Measurements from ENCODE around the gene RGS3.

RGS3 gene

DNA sequence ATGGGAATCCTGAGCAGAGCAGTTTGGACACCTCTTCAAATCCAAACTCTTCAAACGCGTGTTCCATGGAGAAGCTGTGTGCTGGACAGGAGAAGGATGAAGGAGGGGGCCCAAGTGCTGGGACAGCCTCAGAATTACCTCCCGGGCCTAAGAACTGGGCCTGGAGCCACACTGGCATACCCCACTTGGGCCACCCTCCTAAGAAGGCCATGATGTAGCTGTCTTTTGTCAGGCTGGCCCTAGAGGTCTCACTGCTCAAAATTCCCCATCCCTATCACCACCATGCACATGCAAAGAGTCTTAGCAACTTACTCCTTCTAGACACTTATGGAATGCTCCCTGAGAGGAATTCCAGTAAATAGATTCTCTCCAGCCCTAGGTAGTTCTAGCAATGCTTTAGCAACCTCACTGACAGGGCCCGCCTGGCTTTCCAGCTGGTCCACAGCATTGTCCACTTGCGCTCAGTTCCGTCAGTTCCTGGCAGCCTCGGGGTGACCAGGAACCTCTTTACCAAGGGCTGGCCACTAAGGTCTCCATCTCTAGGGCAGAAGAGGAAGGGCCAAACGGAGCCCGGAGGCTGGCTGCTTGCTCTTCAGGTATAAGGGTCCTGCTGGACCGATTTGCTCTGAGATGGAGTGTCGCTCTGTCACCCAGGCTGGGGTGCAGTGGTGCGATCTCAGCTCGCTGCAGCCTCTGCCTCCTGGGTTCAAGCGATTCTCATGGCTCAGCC is 75.3 kb downstream of the RGS3 start:
- no peaks in the 10 kb centered on the region for H3K27me3 ChIP-seq (ENCODE audit: low read depth, low read length)
- H4K20me1 ChIP-seq (ENCODE audit: insufficient read depth, low read length), result no peaks in the 10 kb centered on the region
- H3K27ac ChIP-seq (ENCODE audit: low read length), result no peak overlapping the region
- no peaks in the 10 kb centered on the region for H3K4me1 ChIP-seq (ENCODE audit: low read length)
- H3K4me2 ChIP-seq (ENCODE audit: low read length), result no peak overlapping the region
- H3K9ac ChIP-seq (ENCODE audit: low read length), result no peak overlapping the region
- no peaks in the 10 kb centered on the region for H3K36me3 ChIP-seq (replicated peaks; ENCODE audit: low read depth, low read length)
- TF ChIP-seq EZH2phosphoT487 (IDR thresholded peaks at IDR 0.05; ENCODE audit: low read depth), result no peak
- TF ChIP-seq, protein P1, sequence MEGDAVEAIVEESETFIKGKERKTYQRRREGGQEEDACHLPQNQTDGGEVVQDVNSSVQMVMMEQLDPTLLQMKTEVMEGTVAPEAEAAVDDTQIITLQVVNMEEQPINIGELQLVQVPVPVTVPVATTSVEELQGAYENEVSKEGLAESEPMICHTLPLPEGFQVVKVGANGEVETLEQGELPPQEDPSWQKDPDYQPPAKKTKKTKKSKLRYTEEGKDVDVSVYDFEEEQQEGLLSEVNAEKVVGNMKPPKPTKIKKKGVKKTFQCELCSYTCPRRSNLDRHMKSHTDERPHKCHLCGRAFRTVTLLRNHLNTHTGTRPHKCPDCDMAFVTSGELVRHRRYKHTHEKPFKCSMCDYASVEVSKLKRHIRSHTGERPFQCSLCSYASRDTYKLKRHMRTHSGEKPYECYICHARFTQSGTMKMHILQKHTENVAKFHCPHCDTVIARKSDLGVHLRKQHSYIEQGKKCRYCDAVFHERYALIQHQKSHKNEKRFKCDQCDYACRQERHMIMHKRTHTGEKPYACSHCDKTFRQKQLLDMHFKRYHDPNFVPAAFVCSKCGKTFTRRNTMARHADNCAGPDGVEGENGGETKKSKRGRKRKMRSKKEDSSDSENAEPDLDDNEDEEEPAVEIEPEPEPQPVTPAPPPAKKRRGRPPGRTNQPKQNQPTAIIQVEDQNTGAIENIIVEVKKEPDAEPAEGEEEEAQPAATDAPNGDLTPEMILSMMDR (IDR thresholded peaks at IDR 0.05; ENCODE audit: low read depth, low read length), result no peak
- H3K9me3 ChIP-seq (ENCODE audit: insufficient read depth, low read length), result no peaks in the 10 kb centered on the region
- no peak overlapping the region for H2AFZ ChIP-seq (ENCODE audit: low read depth, low read length)
- H3K79me2 ChIP-seq (ENCODE audit: low read length), result no peaks in the 10 kb centered on the region
- no peak overlapping the region for H3K4me3 ChIP-seq (ENCODE audit: low read length)

DNA sequence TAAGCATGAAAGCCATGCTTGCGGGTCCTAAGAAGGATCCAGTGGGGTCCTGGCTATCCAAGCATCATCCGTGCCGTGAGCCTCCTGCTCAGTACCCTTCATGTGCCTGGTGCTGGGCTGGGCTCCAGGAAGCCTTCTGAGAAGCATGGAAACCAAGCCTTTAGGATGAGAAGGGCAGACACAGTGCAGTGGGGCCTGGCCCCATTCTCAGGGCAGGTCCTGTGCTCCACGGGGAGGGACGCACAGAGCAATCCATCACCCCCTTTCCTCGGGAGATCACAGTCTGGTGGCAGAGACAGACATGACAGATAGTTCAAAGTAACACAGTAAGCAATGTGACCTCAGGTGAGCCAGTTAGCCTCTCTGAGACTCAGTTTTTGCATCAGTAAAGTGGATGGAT is 76.9 kb downstream of the RGS3 start:
- Histone ChIP-seq H4K20me1 (ENCODE audit: insufficient read depth, low read length) (no peaks in the 10 kb centered on the region), H2AFZ (ENCODE audit: low read depth, low read length) (no peak overlapping the region), H3K79me2 (ENCODE audit: low read length) (no peaks in the 10 kb centered on the region), H3K4me1 (ENCODE audit: low read length) (no peaks in the 10 kb centered on the region), H3K4me3 (ENCODE audit: low read length) (no peak overlapping the region), H3K27me3 (ENCODE audit: low read depth, low read length) (no peaks in the 10 kb centered on the region), H3K4me2 (ENCODE audit: low read length) (no peak overlapping the region), H3K36me3 (replicated peaks; ENCODE audit: low read depth, low read length) (no peaks in the 10 kb centered on the region), H3K27ac (ENCODE audit: low read length) (no peak overlapping the region), H3K9ac (ENCODE audit: low read length) (no peak overlapping the region), H3K9me3 (ENCODE audit: insufficient read depth, low read length) (no peaks in the 10 kb centered on the region)
- TF ChIP-seq EZH2phosphoT487 (IDR thresholded peaks at IDR 0.05; ENCODE audit: low read depth), result no peak
- TF ChIP-seq, protein P1 (IDR thresholded peaks at IDR 0.05; ENCODE audit: low read depth, low read length), result no peak

DNA sequence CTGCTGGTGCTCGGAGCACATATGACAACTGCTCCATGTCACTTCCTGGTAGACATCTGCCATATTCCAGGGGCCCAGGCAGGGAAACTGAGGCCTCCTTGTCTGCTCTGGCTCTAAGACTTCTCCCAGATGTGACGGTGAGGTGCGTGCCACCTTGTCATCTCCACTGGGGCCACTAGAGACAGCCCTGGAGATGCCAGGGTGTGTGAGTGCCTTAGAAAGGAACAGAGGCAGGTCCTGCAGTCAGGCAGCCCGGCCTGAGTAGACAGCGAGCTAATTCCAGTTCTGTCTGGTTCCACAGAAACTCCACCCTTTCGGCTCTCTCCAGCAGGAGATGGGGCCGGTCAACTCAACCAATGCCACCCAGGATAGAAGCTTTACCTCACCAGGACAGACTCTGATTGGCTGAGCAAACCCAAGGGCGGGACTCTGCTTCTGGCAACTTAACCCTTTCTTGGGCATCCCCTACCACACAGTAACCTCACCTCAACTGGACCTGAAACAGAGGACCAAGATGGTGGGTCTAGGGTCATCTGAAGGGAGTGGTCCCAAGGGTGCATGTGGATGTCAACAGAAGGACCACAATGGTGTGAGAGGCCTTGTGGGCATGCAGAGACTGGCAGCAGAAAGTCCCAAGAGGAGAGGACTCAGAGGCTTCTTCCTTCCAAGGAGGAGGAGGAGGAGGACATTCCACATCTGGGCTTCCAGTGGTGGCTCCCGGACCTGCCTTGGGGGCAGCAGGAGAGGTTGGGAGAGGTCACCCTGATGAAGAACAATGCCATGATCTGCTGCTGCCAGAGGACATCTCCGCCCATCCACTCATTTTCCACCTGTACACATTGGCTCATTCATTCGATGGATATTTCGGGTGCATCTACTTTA is 77.7 kb downstream of the RGS3 start:
- Histone ChIP-seq H3K27ac (ENCODE audit: low read length) (no peak overlapping the region), H3K4me2 (ENCODE audit: low read length) (no peak overlapping the region), H3K9ac (ENCODE audit: low read length) (no peak overlapping the region), H2AFZ (ENCODE audit: low read depth, low read length) (no peak overlapping the region), H3K79me2 (ENCODE audit: low read length) (no peaks in the 10 kb centered on the region), H4K20me1 (ENCODE audit: insufficient read depth, low read length) (no peaks in the 10 kb centered on the region), H3K36me3 (replicated peaks; ENCODE audit: low read depth, low read length) (no peaks in the 10 kb centered on the region), H3K27me3 (ENCODE audit: low read depth, low read length) (no peaks in the 10 kb centered on the region), H3K4me3 (ENCODE audit: low read length) (no peak overlapping the region), H3K9me3 (ENCODE audit: insufficient read depth, low read length) (no peaks in the 10 kb centered on the region), H3K4me1 (ENCODE audit: low read length) (no peaks in the 10 kb centered on the region)
- no peak for TF ChIP-seq EZH2phosphoT487 (IDR thresholded peaks at IDR 0.05; ENCODE audit: low read depth)
- TF ChIP-seq, protein P1 (IDR thresholded peaks at IDR 0.05; ENCODE audit: low read depth, low read length), result no peak

DNA sequence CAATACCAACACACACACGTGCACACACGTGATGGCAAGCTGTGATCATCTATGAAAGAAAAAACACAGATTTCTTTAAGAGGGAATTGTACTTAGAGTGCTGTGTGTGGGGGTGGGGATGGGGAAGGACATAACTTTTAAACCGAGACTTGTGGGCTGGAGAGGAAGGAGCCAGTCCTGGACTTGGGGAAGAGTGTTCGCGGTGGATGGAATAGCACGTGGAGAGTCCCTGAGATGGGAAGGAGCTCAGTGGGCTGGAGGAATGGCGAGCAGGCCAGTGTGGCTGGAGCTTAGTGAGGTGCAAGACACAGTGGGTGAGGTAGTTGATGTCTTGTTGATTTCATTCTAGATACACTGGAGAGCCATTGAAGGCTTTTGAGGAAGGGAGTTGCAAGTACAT is 78.5 kb downstream of the RGS3 start:
- no peak overlapping the region for H3K4me2 ChIP-seq (ENCODE audit: low read length)
- no peaks in the 10 kb centered on the region for H3K9me3 ChIP-seq (ENCODE audit: insufficient read depth, low read length)
- no peaks in the 10 kb centered on the region for H4K20me1 ChIP-seq (ENCODE audit: insufficient read depth, low read length)
- H3K27ac ChIP-seq (ENCODE audit: low read length), result no peak overlapping the region
- H3K36me3 ChIP-seq (replicated peaks; ENCODE audit: low read depth, low read length), result no peaks in the 10 kb centered on the region
- peaks cover 5% of the 10 kb centered on the region for H3K27me3 ChIP-seq (ENCODE audit: low read depth, low read length)
- no peak overlapping the region for H3K4me3 ChIP-seq (ENCODE audit: low read length)
- H2AFZ ChIP-seq (ENCODE audit: low read depth, low read length), result no peak overlapping the region
- TF ChIP-seq, protein P1 (IDR thresholded peaks at IDR 0.05; ENCODE audit: low read depth, low read length), result no peak
- TF ChIP-seq EZH2phosphoT487 (IDR thresholded peaks at IDR 0.05; ENCODE audit: low read depth), result no peak
- H3K9ac ChIP-seq (ENCODE audit: low read length), result no peak overlapping the region
- no peaks in the 10 kb centered on the region for H3K4me1 ChIP-seq (ENCODE audit: low read length)
- H3K79me2 ChIP-seq (ENCODE audit: low read length), result no peaks in the 10 kb centered on the region

Data from OCI-LY3 (cell line).